Left renal pelvis (tissue), 4 donors: Measurements from ENCODE around the gene ANO6. TPM values are rescaled to one million over a fixed set of nuclear protein-coding genes. Genes with fewer than 3 reads are reported as not detected.
"Not testable (repeated sequence)": the region's sequence is repeated elsewhere in the genome, so short reads cannot be mapped to it uniquely, and the experiment has no call there.

Source experiments
- DNase-seq, 4 donors: peaks; one replicate each; pipeline ENCODE4 v3.0.0-alpha.2; 2013; ENCODE audit warnings: low read depth in 4 of 4, low spot score in 3 of 4
- polyA plus RNA-seq, 4 donors: library from polyadenylated mRNA; unstranded; fragments of 120-200 nt; gene quantifications; one replicate each; pipeline ENCODE4 v1.2.1, GENCODE V29; 2013; ENCODE audit not compliant: insufficient read length in 4 of 4

Gene ANO6
- polyA plus RNA-seq, 4 donors: 62.2 to 88.2 (median 79.6) TPM

DNA sequence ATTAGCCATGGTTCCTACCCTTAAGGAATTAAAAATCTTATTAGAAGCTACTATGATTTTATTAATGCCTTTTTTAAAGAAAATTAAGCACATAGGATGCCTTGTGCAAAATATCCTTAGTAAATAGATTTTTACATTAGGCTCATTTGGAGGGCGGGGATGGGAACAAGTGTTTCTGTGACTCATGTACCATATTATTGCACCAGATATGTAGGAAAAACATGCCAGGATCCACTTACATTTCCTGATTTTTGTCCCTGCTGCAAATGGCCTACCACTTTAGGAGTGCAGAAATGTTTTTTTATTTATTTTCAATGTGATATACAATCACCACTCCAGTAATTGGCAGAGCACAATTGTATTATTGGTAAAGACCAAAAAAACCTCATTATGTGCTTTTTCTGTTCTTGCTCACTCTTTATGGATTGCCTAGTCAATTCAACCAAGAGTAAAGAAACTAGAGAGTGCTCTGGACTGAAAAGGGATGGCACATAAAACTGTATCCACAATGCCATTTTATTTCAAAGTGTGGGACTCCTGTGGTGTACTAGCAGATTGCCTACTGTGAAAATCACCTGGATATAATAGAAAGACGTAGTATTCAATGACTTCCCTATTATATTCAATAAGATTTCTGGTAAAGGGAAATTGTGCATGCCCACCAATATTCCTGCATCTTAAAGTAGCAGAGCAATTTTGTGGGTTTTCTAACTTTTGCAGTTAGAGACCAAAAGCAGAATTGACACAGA, 86.9 kb downstream of the ANO6 start:
- DNase-seq: no peak

DNA sequence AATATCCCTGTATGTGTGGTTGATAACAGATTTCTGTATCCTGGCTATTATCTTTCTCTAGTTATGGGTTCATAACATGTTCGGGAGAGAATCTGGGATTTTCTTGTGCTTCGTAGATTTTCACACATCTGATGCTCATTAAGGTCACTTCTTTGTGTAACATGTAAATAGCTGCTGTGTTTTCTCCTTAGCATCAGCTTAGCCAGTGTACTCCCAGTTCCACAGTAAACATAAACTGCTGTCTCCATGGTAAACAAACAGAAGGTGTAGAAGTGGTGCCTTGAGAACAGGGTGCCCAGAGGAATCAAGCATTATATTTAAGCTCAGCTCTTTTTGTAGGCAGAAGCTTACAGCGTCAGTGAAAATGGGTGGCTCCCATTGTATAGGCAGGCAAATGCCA, 88.0 kb downstream of the ANO6 start:
- DNase-seq: no peak

DNA sequence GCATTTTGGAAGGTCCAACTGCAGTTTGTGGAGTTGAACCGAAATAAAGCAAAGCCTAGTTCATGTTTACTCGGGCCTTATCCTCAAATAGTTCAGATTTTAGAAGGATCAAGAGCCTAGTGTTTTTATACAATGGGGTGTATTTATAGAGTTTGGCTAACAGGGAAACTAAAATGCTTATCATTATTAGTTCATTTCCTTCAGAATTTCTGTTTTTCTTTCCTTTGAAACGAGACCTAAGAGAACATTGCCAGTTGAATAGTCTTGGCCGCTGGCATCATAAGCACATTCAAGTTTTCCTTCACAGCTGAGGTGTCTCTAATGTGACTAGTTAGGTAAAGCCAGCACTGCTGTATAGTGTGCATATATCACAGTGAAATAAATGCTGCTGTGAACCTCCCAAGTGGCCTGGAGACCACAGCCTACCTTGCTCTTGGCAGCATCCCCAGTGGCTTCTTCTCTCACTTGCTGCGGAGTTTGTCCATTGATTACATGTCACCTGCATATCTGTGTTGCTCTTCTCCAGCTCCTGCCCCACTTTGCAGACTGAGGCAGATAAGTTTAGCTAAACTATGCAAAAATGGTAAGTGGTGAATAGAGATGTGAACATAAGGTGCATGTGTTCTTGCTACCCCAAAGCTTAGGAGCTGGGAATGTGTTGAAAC, 88.8 kb downstream of the ANO6 start:
- no peak for DNase-seq

DNA sequence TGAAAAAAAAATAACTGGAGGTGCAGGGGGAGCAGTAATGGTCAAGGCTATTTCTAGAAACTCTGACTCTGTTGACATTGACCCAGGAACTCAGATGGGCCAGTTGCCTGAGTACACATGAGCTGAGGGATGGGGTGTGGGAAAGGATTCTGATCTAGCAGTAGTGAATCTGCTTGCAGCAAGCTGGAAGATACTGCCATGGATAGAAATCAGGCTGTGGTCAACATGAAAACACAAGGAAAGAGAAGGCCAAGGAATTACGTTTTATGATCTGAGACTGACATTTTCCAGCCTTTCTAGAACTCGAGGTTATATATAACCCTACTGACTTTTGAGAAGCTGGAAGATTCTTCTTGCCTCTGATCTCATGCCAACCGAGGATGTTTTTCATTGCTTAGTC, 90.0 kb downstream of the ANO6 start:
- DNase-seq: peak in 2 of 4 donors; percentile 8 to 24

DNA sequence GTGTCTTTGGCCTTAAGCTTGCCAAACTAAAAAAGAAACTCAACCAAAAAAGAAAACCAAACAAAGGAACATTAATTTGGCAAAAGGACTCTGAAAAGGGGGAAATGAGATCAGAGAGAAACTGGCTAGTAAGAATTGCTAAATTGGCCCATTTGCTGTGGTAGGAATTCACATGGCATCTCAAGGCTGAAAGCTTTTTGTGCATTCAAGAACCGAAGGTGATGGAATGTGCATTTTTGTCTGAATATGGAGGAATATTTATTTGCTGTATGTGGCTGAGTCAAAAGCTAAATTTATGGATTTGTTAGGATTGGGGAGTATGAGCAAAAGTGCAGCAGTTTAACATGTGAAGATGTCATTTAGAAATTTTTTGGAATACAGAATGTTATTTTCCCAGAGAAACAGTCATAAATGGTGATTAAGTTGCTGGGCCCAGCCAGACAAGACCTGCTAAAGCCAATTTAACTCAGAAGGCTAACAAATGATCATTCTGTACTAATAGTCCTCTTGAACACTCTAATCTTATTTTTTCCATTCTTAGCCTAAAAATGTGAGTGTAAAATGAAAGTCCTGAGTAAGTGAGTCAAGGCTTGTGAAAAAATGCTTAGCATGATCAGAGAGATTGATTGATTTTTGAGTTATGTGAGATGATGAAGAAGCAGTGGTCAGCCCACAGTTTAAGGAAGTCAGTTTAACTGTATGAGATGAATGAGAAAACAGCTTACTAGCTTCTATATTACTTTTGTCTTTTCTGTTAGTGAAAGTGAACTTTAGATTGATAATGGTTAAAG, 94.1 kb downstream of the ANO6 start:
- DNase-seq: no peak

DNA sequence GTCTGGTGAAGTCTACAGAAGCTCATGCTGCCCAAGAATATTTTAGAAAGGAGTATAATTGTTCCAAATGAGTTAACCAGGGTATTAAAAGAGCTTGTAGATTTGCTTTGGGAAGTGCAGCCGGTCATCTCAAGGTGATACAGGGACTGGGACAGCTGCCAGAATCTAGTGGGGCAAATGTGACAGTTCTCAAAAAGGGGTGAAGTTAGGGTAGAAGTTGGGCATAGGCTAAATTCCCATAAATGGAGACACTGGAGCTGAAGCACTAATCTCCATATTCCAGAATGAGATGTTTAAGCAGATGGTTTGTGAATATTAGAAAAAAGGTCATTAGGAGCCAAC, 94.7 kb downstream of the ANO6 start:
- no peak for DNase-seq

DNA sequence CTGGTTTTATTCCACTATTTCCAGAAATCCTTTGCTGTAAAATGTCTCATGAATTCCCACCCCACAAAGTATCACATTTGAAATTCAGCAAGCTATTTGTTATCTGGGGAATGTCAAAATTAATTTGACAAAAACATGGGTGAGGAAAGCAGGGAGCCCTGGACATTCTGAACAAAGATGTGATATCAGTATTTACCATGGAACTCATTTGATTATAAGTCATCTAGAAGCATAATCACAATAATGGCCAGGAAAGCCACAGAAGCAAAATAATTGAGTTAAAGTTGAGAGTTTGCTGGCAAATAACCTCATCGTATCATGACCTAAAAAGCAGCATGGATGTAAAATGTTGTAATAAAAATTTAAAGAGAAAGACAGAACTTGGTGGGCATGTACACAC, 96.1 kb downstream of the ANO6 start:
- DNase-seq: no peak

DNA sequence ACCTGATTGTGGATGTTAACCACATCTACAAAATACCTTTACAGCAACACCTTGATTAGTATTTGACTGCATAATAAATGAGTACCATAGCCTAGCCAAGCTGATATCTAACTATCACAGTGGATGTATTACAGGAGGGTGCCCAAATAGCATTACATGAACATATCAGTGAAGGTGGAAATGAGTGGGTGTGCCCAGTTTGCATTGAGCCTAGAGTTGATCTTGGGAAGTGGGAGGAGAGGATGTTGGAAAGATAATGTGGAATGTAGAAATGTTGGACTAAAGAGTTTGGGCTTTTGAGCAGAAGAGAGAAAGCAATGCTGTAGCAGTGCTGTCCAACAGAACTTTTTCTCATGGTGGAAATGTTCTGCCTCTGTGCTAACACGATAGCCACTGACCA, 98.9 kb downstream of the ANO6 start:
- no peak for DNase-seq

DNA sequence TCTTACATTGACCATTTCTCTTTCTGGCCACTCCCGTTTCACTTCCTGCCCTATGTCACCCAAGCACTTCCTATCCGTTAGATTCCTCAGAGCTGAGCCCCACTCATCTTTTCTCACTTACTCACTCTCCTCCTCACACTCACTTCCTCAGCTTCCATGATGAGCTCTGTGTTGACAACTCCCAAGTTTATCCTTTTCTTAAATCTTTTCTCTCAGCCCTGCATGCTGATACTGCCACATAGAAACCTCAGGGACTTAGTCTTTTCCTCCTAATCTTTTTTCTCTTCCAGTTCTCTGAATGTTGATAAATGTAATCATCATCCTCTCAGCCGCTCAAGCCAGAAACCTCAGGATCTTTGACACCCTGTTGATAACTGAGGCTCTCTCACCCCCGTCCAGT, 99.6 kb downstream of the ANO6 start:
- DNase-seq: no peak

DNA sequence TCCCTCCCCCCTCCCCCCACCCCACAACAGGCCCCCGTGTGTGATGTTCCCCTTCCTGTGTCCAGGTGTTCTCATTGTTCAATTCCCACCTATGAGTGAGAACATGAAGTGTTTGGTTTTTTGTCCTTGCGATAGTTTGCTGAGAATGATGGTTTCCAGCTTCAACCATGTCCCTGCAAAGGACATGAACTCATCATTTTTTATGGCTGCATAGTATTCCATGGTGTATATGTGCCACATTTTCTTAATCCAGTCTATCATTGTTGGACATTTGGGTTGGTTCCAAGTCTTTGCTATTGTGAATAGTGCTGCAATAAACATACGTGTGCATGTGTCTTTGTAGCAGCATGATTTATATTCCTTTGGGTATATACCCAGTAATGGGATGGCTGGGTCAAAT, 101.4 kb downstream of the ANO6 start:
- not testable (repeated sequence) for DNase-seq

DNA sequence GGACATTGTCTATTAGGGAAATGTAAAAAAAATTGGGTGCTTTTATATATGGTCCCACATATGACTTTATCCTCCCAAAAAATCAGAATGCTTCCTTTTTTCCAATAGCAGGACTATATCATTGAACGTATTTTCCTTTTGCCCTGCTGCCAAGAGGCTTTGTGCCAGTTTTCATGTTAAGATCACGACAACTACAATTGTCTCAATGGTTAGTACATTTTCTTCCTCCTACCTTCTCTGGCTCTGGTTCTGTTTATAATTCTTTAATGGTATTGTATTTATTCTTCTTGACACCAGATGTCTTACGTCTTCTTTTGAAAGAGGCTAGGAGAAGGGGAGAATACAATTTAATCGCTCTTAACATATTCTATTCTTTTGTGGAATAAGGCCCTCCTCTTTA, 106.9 kb downstream of the ANO6 start:
- no peak for DNase-seq

DNA sequence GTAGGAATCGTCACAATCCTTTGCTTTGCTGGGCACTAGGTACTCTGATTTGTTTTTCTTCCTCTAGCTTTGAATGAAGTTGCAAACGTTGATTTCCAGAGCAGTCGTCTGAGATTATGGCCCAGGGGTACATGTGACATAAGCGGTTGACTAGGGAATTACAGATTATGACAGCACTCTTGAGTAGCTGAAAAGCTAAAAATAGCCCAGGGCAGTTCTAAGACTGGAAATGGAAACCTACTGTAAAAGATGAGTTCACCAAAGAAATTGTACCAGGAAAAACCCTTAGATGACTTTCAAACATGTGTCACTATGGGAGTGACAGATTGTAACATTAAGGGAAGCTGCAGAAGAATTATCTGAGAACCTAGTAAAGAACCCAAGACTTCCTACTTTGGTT, 108.5 kb downstream of the ANO6 start:
- DNase-seq: no peak

DNA sequence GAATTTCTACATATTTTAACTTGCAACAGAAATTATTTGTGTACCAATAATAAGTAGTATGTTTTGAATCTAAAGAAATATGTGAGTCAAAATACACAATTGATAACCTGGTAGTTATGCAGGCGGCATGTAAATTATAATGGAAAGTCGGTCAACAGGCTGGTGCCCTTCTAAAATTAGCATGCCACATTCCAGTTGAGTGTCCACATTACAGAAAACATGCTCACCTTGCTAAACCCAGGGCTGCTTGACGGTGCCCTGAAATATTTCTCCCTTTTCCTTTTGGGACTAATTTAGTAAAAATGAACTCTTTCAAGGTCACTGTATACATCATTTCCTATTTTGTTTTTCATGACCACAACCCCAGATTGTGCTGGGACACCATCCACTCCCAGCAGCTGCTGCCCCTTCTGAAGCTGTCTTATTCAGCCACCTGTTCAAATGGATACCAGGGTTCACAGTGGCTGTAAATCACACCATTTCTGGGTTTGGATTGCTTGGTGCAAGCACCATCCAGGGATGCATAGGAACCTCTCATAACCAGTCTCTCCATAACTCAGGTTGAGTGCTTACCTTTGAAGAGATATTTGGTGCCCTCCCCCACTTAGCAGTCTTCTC, 110.6 kb downstream of the ANO6 start:
- no peak for DNase-seq

DNA sequence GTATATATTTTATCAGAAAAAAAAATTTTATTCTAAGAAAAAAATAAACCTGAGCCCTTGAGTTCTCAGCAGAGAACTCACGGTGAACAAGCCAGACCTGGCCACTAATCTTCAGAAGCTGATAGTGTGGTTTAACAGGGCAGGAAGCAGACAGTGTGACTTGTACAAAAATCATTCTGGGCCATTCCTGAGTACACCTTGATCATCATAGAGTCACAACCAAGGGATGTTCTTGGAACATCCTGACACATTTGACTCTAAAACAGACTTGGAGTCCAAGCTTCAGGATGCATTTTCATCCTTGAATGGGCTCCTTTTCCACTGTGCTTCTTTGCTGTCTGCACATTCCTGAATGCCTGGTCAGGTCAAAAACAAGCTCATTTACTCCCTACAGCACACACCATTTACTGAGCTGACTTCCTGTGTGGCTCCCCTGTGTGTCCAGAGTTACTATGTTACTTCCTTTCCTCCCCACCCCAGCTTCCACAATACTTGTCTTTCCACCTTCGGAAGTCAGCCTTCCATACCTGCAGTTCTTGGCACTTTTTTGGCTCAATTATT, 112.0 kb downstream of the ANO6 start:
- no peak for DNase-seq

DNA sequence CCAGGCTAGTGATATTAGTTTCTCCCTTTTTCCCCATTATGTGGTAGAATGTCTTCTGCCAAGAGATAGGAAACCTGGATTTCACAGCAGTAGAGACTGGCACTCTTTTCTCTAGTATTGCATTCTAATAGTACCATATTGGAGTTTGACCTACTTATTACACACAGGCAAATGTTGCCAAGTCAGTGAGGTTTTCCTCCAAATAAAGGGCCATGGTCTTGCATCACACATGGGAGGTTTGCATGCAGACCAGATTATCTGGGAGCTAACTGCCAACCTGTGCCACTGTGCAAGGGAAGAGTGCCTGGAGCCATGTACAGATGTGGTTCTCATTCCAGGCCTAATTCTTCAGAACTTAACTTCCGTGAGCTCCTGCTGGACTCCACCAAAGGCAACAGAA, 113.3 kb downstream of the ANO6 start:
- no peak for DNase-seq

DNA sequence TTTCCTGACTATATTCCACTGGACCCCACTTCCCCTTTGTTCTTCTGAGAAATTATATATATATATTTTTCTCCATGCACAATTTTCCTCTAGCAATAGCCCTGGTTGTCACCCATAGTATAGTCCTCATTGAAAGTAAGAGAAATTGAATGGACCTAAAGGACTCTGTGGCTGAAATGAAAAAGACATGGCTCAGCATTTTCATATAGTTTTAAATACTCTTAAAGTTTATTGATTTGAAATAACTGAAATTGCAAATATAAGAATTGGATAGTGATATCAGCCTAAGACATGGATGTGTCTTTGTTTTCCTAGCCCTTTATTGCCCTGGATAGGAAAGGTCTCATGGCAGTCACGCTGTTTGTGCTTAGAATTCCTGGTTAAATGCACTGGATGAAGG, 113.8 kb downstream of the ANO6 start:
- no peak for DNase-seq

DNA sequence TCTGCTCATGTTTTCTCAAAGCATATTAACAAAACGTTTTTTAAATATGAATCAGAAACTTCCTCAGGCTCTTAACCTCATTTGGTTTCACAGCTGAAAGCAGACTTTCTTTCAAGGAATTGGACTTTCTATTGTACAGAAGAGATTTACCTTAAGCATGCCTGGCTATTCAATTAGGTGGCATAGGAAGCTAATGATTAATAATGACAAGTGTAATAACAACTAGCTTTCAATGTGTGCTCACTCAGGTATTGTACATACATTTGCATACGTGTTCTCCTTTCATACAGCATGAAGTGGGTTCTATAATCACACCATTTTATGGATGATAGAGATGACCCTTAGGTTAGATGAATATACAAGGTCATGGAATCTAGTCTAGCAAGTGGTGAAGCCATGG, 115.7 kb downstream of the ANO6 start:
- no peak for DNase-seq

DNA sequence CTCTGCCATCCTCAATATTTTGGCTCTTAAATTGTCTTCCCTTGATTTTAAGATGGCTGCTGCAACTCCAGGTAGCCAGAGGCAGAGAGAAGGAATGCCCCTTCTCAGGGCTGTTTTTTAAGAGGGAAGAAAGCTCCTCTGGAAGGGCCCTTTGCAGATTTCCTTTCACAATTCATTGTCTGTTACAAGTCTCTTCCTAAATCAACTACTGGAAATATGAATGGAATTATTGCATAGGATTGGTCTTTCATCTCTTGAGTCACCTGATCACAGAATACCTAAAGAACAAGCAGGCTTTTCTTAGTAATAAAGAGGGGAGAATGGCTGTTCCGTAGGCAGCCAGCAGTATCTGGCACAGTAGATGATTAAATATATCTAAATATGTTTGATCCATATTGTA, 118.5 kb downstream of the ANO6 start:
- no peak for DNase-seq

DNA sequence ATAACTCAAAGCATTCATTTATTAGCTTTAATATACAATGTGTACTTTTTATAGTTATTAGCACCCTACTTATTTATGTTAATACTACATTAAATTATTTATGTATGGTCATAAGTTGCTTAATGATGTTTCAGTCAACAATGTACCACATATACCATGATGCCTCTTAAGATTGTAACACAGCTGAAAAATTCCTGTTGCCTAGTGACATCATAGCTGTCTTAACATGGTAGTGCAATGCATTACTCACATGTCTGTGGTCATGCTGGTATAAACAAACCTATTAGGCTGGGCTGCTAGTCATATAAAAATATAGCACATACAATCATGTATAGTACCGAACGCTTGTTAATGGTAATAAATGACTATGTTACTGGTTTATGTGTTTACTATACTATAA, 120.4 kb downstream of the ANO6 start:
- DNase-seq: no peak

DNA sequence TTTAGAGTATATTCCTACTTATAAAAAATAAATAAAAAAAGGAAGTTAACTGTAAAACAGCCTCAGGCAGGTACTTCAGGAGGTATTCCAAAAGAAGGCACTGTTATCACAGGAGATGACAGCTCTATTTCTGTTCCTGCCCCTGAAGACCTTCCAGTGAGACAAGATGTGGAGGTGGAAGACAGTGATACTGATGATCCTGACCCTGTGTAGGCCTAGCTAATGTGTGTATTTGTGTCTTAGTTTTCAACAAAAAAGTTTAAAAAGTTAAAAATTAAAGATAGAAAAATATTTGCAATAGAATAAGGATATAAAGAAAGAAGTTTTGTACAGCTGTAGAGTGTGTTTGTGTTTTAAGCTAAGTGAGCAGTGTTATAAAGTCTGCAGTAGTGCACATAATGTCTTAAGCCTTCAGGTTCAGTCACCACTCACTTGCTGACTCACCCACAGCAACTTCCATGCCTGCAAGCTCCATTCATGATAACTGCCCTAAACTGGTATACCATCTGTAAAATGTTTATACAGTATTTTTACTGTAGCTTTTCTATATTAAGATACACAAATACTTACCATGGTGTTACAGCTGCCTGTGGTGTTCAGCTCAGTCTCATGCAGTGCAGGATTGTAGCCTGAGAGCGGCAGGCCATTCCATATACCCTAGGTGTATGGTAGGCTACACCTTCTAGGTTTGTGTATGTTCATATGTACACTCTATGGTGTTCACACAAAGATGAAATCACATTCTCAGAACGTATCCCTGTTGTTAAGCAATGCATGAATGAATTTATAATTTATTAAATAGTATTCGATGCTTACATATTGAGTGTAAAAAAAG, 121.1 kb downstream of the ANO6 start:
- DNase-seq: no peak
